ENCODE results near the gene OSBP2. TPM values are rescaled to one million over a fixed set of nuclear protein-coding genes. Genes with fewer than 3 reads are reported as not detected.

Gene OSBP2
- total RNA-seq, 4 donors from 2014 or later = 3.7 to 8.7 (median 4.7) TPM

DNA sequence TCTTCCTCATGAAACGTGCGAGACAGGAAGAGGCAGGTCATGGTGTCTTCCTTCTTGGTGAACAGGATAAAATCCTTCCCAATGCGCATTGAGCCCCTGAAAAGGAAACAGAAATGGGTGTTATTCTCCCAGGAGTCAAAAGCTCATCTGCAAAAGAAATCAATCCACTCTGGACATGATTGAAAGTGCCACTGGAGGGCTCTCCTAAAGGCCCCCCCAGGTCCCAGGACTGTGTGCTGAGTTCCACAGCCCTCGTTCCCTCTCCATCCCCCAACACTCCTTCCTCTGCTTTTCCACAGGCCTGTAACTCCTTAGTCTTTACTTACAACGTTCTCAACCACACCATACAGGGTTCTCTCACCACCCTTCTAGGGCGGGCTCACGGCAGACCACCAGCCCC is 251.7 kb downstream of the OSBP2 start:
- H3K36me3 ChIP-seq = peaks cover 0 to 81% (median 0%) of the 10 kb centered on the region in 3 donors
- H3K4me1 ChIP-seq = peaks cover 0 to 7% (median 0%) of the 10 kb centered on the region in 4 donors
- H3K9me3 ChIP-seq = no peaks in the 10 kb centered on the region
- no peak overlapping the region for H3K4me3 ChIP-seq
- H3K27ac ChIP-seq = no peak overlapping the region
- no peaks in the 10 kb centered on the region for H3K27me3 ChIP-seq
- DNase-seq = no peak
- no peak for TF ChIP-seq POLR2A (IDR thresholded peaks at IDR 0.05)
- TF ChIP-seq, protein P1, sequence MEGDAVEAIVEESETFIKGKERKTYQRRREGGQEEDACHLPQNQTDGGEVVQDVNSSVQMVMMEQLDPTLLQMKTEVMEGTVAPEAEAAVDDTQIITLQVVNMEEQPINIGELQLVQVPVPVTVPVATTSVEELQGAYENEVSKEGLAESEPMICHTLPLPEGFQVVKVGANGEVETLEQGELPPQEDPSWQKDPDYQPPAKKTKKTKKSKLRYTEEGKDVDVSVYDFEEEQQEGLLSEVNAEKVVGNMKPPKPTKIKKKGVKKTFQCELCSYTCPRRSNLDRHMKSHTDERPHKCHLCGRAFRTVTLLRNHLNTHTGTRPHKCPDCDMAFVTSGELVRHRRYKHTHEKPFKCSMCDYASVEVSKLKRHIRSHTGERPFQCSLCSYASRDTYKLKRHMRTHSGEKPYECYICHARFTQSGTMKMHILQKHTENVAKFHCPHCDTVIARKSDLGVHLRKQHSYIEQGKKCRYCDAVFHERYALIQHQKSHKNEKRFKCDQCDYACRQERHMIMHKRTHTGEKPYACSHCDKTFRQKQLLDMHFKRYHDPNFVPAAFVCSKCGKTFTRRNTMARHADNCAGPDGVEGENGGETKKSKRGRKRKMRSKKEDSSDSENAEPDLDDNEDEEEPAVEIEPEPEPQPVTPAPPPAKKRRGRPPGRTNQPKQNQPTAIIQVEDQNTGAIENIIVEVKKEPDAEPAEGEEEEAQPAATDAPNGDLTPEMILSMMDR (IDR thresholded peaks at IDR 0.05) = no peak

DNA sequence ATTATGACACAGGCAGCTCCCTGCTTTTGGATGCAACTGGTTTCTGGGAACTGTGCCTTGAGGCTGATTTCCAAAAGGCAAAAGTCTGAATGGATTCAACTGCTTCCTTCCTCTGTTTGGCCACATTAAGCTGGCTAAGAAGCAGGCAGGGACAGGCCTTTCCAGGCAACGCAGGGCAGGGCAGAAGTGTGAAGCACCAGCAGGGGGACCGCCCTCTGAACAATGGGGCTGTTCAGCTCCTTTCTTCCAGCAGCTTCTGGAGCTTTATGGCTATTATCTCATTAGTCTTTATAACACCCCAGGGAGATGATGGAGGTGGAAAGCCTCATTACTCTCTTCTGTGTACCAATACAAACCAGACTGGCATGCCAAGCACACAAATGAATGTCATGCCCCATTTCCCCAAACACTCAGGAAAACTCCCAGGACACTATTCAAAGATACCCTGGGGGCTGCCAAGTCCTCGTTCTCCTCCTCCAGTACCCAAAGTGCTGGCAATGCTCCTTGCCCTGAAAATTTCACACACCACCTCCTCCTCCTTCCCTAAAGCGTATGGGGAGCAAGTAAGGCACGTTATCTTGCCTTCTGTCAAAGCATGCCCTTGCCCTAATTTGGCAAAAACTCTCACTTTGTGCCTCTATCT is 252.6 kb downstream of the OSBP2 start:
- H3K27ac ChIP-seq = no peak overlapping the region
- TF ChIP-seq POLR2A (IDR thresholded peaks at IDR 0.05) = no peak
- TF ChIP-seq, protein P1 (IDR thresholded peaks at IDR 0.05) = peak in 2 of 6 experiments; percentile 6 to 20
- H3K9me3 ChIP-seq = no peaks in the 10 kb centered on the region
- H3K27me3 ChIP-seq = no peaks in the 10 kb centered on the region
- peaks cover 0 to 7% (median 0%) of the 10 kb centered on the region in 4 donors for H3K4me1 ChIP-seq
- H3K36me3 ChIP-seq = peaks cover 0 to 76% (median 0%) of the 10 kb centered on the region in 3 donors
- no peak for DNase-seq
- H3K4me3 ChIP-seq = no peak overlapping the region

DNA sequence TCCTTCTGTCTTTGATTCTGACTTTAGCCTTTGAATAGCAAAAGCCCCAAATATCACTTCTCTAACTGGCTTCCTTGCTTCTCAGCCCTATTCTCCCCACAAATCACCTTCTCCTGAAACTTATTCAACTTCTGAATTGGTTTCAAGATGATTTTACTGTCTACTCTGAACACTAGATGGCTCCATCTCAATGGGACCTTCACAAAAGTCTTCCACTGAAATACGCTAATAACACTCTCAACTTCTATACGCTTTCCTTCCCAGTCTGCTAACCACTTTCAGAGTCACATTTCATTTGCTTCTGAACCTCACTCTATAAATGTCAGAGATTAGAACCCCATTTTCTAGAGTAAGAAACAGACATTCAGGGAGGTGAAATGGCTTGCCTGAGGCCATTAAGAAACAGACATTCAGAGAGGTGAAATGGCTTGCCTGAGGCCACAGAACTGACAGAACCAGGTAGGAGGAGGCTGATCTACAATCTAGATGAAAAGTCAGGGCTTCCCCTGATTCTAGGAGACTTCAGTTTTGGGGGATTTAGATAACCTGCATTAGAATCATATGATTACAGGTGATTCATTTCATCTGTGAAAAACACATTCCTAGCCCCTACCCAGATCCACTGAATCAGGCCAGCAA is 253.3 kb downstream of the OSBP2 start:
- peaks cover 0 to 70% (median 0%) of the 10 kb centered on the region in 3 donors for H3K36me3 ChIP-seq
- TF ChIP-seq, protein P1 (IDR thresholded peaks at IDR 0.05) = peak in 5 of 6 experiments; percentile 31 to 81 (median 71)
- TF ChIP-seq POLR2A (IDR thresholded peaks at IDR 0.05) = no peak
- H3K4me1 ChIP-seq = peaks cover 0 to 7% (median 0%) of the 10 kb centered on the region in 4 donors
- no peaks in the 10 kb centered on the region for H3K9me3 ChIP-seq
- H3K27me3 ChIP-seq = no peaks in the 10 kb centered on the region
- no peak for DNase-seq
- H3K4me3 ChIP-seq = no peak overlapping the region
- H3K27ac ChIP-seq = no peak overlapping the region

DNA sequence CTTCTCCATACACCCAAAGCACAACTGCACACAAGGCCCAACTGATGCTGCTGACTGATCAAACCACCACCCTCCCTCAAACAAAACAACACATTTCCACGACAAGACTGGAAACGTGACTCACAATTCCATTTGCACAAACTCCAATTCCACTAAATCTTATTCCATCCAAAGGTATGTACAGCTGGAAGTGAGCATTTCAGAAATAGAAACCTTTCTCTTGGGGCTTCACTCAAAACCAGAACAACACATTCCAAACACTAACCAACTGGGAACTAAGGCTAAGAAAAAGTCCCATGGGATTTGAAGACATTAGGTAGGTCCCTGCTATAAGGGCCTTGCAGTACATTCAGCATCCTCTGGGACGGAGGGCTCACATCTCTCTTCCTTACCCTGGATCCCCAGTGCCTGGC is 254.3 kb downstream of the OSBP2 start:
- H3K4me1 ChIP-seq = peaks cover 0 to 7% (median 0%) of the 10 kb centered on the region in 4 donors
- H3K27me3 ChIP-seq = no peaks in the 10 kb centered on the region
- no peak for TF ChIP-seq POLR2A (IDR thresholded peaks at IDR 0.05)
- TF ChIP-seq, protein P1 (IDR thresholded peaks at IDR 0.05) = no peak
- DNase-seq = no peak
- H3K4me3 ChIP-seq = no peak overlapping the region
- peaks cover 0 to 61% (median 0%) of the 10 kb centered on the region in 3 donors for H3K36me3 ChIP-seq
- no peak overlapping the region for H3K27ac ChIP-seq
- H3K9me3 ChIP-seq = no peaks in the 10 kb centered on the region

DNA sequence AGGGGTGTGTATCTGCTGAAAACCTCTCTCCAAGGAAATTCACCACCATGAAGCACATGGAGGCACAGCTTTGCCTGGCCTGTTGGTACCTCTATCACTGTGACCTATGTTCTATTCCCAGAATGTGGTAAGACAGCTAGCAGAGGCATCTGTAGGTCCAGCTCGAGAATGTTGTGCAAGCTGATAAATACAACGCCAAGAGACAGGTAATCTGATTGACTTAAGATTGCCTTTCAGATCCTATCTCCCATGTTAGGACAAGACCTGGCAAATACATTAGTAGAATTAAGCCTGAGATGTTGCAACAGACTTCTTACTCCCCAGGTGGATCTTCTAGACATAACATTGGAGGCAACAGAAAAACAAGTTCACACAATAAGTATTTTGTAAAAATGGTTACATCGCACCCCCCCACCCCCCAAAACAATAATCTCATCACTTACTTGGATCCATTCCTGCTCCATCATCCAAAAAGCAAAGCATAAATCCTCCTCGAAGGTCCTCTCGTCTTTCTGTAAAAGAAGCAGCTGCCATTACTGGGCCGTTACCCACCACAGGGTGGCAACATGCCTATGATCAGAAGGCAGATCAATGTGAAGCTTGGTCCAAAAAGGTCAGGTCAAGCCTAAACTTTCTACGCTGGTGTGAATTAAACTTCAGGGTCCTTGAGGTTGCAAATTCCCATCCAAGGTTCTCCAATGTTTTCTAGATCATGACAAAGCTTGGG is 255.4 kb downstream of the OSBP2 start:
- DNase-seq = no peak
- no peaks in the 10 kb centered on the region for H3K27me3 ChIP-seq
- no peak for TF ChIP-seq POLR2A (IDR thresholded peaks at IDR 0.05)
- TF ChIP-seq, protein P1 (IDR thresholded peaks at IDR 0.05) = no peak
- H3K4me3 ChIP-seq = no peak overlapping the region
- peaks cover 0 to 7% (median 0%) of the 10 kb centered on the region in 4 donors for H3K4me1 ChIP-seq
- no peaks in the 10 kb centered on the region for H3K9me3 ChIP-seq
- H3K27ac ChIP-seq = no peak overlapping the region
- H3K36me3 ChIP-seq = peaks cover 0 to 54% (median 0%) of the 10 kb centered on the region in 3 donors
